Activated CD4-positive, alpha-beta T cell treated with anti-CD3 and anti-CD28 coated beads, Interleukin-2, amount 50 U/mL, for 16 hours (primary cell): ENCODE measurements around the gene PM20D1.
"Not testable (repeated sequence)": the region's sequence is repeated elsewhere in the genome, so short reads cannot be mapped to it uniquely, and the experiment has no call there.

Experiments
- DNase-seq: peaks from one replicate; pipeline ENCODE4 v3.0.0-alpha.2; 2020

The PM20D1 gene, protein sequence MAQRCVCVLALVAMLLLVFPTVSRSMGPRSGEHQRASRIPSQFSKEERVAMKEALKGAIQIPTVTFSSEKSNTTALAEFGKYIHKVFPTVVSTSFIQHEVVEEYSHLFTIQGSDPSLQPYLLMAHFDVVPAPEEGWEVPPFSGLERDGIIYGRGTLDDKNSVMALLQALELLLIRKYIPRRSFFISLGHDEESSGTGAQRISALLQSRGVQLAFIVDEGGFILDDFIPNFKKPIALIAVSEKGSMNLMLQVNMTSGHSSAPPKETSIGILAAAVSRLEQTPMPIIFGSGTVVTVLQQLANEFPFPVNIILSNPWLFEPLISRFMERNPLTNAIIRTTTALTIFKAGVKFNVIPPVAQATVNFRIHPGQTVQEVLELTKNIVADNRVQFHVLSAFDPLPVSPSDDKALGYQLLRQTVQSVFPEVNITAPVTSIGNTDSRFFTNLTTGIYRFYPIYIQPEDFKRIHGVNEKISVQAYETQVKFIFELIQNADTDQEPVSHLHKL

GRCh38 chr1:205849619-205850355, at the start of gene PM20D1:
PM20D1 (minus strand) TSS chr1:205850132; CDS start chr1:205850072, 60 bp downstream.
- DNase-seq: peak; percentile 88

GRCh38 chr1:205896351-205896750, 46.4 kb upstream of the PM20D1 start:
- DNase-seq: no peak

DNA sequence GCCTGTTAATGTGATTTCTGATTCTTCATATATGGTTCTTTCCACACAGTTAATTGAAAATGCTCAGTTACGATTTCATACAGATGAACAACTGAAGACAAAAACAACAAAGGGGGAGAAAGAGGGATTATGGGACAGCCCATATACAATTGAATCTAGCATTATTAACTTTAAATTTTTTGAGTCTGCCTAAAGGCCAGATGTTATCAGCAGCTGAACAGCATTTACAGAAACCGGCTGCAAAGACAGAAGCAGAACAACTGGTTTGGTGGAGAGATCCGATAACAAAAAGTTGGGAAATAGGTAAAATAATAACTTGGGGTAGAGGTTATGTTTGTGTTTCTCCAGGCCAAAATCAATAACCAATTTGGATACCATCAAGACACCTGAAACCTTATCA, 44.2 kb upstream of the PM20D1 start:
- not testable (repeated sequence) for DNase-seq

GRCh38 chr1:205892175-205892574, 42.2 kb upstream of the PM20D1 start:
- DNase-seq: not testable (repeated sequence)

DNA sequence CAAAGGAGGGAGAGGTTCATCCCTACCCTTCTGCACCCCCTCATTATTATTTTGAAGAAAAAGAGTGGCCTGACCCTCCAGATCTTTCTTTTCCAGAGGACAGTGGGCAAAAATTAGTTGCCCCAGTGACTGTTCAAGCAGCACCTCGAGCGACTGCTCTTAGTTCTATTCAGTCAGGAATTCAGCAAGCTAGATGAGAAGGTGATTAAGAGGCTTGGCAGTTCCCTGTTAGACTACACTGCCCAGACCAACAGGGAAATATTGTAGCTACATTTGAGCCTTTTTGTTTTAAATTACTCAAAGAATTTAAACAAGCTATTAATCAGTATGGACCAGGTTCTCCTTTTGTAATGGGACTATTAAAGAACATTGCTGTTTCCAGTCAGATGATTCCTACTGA, 41.5 kb upstream of the PM20D1 start:
- DNase-seq: not testable (repeated sequence)

- not testable (repeated sequence) for DNase-seq
Observed at GRCh38 chr1:205890631-205891030, 40.7 kb upstream of the PM20D1 start.

- DNase-seq: not testable (repeated sequence)
Observed at GRCh38 chr1:205889706-205890105, 39.8 kb upstream of the PM20D1 start.

GRCh38 chr1:205889006-205889405, 39.1 kb upstream of the PM20D1 start:
- peak; percentile 10 for DNase-seq

DNA sequence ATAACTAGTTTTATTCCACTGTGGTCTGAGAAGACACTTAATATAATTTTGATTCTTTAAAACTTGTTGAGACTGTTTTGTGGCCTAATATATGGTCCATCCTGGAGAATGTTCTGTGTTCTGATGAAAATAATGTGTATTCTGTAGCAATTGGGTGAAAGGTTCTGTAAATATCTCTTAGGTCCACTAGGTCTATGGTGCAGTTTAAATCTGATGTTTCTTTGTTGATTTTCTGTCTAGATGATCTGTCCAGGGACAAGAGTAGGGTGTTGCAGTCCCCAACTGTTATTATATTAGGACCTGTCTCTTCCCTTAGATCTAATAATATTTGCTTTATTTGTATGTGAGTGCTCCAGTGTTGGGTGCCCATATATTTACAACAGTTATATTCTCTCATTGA, 33.9 kb upstream of the PM20D1 start:
- DNase-seq: no peak

GRCh38 chr1:205880923-205881322, 31.0 kb upstream of the PM20D1 start:
- DNase-seq: no peak

GRCh38 chr1:205879974-205880373, 30.0 kb upstream of the PM20D1 start:
- DNase-seq: no peak

DNA sequence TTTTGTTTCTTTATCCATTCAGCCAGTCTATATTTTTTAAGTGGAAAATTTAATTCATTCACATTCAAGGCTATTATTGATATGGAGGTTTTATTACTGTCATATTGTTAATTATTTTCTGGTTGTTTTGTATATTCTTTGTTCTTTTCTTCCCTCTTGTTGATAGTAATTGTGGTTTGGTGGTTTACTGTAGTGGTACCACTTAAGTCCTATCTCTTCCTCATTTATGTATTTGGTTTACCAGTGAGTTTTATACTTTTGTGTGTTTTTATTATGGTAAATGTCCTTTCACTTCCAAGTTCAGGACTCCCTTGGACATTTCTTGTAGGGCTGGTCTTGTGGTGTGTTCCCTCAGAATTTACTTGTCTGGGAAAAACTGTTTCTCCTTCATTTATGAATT, 28.1 kb upstream of the PM20D1 start:
- no peak for DNase-seq

DNA sequence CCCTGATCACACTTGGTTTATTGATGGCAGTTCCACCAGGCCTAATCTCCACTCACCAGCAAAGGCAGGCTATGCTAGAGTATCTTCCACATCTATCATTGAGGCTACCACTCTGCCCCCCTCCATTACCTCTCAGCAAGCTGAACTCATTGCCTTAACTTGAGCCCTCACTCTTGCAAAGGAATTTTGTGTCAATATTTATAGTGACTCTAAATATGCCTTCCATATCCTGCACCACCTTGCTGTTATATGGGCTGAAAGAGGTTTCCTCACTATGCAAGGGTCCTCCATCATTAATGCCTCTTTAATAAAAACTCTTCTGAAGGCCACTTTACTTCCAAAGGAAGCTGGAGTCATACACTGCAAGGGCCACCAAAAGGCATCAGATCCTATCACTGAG, 23.2 kb upstream of the PM20D1 start:
- DNase-seq: not testable (repeated sequence)

DNA sequence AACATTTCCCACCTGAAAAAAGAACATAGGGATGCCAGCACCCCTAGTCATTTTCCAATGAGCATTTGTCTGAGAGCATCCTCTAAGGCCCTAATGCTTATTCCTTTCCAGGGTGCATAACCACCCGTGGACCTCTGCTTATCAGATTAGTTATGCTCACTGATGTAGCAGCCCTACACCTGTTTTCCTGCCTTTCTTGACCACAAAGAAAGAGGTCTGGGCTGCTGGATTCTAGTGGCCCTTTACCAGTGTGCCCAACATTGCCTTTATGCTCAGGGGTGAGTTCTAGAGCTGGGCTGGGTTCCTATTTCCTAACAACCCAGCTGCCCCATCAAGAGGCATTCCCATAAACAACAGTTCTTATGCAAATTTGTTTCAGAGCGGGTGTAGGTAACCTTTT, 20.3 kb upstream of the PM20D1 start:
- no peak for DNase-seq

DNA sequence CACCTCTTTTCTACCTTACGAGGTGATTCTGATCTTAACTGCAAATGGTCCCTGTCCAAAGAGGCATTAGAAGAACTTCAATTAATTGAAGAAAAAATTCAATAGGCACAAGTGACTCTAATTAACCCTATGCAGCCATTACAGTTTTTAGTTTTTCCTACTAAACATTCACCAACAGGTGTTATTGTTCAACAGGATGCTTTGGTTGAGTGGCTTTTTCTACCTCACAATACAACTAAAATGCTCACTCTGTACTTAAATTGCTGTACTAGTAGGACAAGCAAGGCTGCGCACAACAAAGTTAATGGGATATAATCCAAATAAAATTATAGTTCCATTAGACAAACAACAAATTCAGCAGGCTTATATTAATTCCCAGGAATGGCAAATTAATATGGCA, 11.6 kb upstream of the PM20D1 start:
- DNase-seq: no peak

- no peak for DNase-seq
Observed at GRCh38 chr1:205858141-205858961, 8.4 kb upstream of the PM20D1 start.

GRCh38 chr1:205857501-205857900, 7.6 kb upstream of the PM20D1 start:
- DNase-seq: not testable (repeated sequence)

- DNase-seq: no peak
Observed at GRCh38 chr1:205856433-205856832, 6.5 kb upstream of the PM20D1 start.

DNA sequence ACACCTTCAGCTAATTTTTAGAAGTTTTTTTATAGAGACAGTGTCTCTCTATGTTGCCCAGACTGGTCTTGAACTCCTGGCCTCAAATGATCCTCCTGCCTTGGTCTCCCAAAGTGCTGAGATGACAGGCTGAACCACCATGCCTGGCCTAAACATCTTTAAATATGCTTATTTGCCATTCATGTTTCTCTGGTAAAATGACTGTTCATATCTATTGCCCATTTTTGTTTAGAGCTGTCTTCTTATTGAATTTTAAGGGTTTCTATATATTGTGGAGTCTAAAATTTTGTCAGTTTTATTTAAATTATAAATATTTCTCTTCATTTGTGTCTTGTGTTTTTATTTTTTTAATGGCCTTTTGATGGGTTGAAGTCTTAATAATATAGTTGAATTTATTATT, 3.0 kb upstream of the PM20D1 start:
- no peak for DNase-seq

DNA sequence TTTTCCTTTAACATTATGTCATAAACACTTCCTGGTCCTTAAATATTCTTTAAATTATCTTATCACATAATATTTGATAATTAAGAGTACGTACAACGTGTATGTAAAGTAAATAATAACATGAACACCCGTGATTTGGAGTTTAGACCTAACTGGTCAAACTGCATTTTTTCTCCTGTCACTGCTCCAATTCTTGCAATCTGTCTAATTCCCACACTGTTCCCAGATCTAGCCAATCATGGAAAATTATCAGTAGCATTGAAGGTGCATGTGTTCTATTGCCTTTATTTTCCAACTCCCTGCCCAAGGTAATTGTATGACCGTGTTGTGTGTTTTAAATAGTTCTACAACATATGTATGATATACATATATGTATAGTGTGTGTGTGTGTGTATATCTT, 2.1 kb upstream of the PM20D1 start:
- no peak for DNase-seq

GRCh38 chr1:205843036-205843859, 6.7 kb downstream of the PM20D1 start:
- DNase-seq: no peak

DNA sequence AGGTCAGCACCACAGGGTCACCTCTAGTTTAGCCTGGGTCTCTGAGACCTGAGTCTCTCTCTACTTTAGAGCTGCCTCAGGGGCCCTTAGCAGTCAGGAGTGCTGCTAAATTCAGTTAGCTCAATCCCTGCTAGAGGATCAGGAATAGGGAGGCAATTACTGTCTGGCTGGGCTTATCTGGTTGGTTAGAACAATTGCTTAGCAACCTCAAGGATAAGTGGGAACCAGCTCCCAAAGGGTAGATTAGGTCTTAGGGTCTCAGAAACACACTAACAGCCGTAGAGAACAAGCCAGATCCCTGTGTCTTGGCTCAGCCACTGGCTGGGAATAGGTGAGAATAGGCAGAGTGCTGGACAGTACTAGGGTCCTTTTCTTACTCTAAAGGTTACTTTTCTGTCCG, 7.7 kb downstream of the PM20D1 start:
- DNase-seq: no peak
